NCI-H774 (cell line): ENCODE measurements around the gene RASSF4.

Experiments
- DNase-seq: peaks from one replicate; lab custom pipeline; 2025; lab: John Stamatoyannopoulos, UW

RASSF4 gene

DNA sequence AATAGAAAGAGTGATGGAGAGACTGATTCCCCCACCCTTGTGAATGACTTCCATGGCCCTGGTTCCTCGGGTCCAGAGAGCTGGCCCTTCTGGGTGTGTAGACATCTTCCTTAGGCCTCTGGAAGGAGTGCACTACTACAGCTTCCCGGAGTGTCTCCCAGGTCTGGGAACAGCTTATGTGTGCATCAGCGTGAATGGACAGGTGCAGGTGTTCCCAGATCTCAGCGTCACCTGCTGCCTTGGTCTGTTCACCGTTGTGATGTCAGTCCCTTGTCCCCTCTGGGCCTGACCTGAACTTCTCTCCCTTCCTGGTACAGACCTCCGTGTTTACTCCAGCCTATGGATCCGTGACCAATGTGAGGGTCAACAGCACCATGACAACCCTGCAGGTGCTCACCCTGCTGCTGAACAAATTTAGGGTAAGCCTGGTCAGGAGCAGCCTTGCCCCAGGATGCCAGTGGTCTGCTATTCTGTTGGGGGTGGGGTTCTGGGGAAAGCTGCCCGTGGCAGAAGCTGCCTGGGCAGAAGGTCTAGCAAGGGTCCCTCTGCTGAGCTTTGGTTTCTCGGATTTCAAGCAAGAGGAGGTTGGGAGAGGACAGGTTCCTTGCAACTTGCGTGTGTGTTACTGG lies 29.5 kb downstream of the RASSF4 start:
- DNase-seq, result no peak

GRCh38 chr10:44989597-44990301 lies 30.1 kb downstream of the RASSF4 start:
- no peak for DNase-seq

DNA sequence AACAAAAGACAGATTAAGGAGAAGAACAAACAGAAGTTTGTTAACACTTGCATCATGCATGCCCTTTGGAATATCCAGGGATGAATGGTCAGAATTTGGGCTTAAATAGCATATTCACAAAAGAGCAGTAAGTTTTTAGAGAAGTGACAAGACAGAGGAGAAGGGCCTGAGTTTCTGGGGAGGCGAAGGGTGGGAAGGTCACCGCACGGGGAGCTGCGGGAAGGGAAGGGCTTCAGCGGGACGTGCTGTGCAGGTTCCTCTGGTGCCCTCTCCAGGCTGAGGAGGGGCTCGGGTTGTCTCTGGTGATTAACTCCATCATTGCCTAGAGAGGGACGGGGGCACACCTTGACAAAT lies 30.7 kb downstream of the RASSF4 start:
- DNase-seq, result no peak

- no peak for DNase-seq
Observed at GRCh38 chr10:44990965-44991364, 31.4 kb downstream of the RASSF4 start.

- no peak for DNase-seq
Observed at GRCh38 chr10:44991571-44991970, 32.0 kb downstream of the RASSF4 start.

DNA sequence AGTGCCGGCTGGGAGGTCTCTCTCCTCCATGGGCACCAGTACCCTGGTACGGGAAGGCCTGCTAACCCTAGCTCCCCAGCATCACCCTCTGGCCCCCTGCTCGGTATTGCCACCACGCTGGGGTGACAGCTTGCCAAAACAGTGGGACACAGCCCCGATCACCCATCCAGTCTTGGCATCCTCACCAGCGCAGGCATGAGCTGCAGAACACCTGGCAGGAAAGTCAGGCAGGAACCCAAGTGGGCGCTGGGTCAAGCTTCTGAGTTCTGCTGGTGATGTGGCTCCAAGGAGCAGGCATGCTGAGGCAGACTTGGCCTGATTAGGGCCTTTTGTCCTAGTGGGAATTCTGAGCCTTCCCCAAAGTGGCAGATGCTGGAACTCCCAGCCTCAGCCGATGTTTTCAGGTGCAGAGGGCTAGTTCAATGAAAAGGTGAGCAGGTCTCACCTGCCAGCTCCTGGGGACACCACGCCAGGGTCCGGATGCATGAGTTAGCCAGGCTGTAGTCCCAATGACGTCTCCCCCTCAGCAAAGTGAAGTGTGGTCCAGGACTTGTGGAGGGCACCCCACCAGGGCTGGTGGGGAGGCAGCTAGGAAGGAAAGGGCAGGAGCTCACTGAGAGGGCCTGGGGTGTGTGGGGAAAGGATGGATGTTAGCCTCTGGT lies 32.6 kb downstream of the RASSF4 start:
- no peak for DNase-seq

- no peak for DNase-seq
Observed at GRCh38 chr10:44992732-44993225, 33.2 kb downstream of the RASSF4 start.

- peak; percentile 46 for DNase-seq
Observed at GRCh38 chr10:44993226-44993921, 33.8 kb downstream of the RASSF4 start.

DNA sequence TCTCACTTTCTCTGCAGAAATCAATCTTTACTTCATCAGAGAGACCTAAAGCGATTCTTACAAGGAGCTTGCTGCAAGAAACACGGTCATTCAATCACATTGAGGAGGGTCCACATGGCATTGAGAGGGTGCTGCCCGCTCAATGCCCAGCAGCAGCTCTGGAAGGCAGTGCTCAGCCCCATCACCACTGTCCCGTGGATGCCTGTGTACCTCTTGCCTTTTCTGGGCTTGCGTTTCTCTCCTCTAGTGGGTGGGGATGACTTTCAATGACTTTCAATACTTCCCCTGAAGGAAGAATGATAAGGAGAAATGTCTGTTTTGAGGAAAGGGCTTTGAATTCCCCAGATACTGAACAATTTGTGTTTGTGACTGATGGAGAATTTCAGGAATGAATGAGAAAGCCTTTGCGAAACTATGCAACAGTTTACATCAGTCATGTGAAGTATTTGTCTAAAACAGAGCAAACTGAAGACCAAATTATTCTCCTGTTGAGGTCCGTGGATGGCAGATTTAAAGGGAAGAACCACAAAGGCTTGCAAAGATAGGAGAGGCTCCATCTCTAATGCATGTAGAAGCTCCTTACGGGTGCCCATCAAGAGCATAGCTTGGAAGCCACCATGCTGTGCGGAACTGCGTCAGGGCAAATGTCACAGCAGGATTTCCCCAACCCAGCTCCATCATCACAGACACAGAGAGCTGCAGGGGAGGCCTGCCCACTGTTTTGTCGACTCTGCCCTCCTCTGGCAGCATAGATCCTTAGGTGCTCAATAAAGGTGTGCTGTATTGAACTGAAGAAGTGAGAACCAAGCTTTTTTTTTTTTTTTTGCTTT lies 34.5 kb downstream of the RASSF4 start:
- DNase-seq, result no peak

DNA sequence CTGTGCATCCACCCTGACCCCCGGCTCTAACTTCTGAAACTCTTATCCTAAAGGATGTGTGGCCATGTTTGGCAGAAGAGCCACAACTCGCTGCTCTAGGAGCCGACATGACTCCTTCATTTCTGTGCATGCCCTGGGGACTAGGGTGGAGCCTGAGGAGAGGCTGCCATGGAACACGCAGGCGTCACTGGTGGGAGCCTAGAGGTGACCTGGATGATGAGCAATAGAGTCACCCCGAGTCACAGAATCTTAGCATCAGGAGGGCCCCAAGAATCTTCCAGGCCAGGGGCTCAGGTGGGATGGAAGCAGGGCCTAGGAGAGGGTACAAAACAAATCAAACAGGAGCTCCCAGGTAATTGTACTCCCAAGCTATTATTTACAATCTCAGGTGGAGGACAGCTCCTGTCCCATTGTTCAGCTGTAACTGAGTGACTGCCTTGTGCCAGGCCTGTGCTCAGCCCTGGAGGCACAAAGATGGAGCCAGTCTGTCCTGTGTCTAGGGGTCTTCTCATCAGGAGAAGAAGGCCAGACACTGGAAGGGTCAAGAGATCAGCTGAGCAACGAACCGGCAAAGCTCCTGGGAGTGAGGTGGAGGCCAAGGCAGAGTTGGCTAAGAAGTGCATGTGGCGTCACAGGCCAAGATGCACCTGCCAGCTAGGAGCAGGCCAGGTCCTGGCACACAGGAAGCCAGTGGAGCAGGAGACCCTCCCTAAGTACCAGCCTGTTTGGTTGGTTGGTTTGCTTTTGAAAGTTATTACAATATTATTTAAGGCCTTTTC lies 35.3 kb downstream of the RASSF4 start:
- DNase-seq, result no peak

DNA sequence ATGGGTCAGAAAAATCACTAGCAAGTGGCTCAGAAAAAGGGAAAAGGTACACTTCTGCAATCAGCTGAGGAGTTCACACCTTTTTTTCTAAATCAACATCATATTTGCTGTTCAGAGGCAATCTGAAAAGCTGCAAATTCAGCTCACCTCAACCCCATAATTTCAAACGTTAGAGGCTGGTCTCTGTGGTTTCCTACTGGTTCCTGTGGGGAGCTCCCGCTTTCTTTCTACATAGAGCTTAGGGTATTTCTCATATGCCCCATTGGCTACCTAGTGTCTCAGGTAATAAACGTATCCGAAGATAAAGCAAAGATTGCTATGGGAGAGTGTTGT lies 35.9 kb downstream of the RASSF4 start:
- no peak for DNase-seq

GRCh38 chr10:44995914-44996669 lies 36.5 kb downstream of the RASSF4 start:
- DNase-seq, result no peak

DNA sequence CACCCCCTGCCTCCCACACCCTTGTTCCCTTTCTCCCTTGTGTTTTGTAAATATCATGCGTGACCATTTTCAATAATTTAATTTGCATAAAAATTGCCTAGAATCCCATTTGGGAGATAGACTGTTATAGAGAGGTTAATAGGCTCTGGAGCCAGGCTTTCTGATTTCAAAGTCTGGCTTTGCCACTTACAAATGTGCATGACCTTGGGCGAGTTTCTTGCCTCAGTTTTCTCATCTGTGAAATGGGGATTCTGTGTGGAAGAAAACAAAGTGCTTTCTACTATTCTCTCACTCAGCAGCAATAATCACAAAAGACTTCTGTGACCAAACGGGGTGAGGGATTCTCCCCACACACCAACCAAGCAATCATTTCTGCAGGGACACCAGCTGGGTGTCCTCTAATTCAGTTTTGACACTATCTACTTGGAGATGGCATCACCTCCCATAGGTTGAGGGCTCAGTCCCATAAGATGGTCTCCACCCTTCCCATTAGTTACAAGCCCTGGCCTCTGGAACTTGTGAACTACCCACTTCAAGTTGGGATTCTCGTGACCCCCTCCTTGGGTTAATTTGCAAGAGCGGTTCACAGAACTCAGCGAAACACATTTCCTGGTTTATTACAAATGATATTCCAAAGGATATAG lies 37.6 kb downstream of the RASSF4 start:
- no peak for DNase-seq

DNA sequence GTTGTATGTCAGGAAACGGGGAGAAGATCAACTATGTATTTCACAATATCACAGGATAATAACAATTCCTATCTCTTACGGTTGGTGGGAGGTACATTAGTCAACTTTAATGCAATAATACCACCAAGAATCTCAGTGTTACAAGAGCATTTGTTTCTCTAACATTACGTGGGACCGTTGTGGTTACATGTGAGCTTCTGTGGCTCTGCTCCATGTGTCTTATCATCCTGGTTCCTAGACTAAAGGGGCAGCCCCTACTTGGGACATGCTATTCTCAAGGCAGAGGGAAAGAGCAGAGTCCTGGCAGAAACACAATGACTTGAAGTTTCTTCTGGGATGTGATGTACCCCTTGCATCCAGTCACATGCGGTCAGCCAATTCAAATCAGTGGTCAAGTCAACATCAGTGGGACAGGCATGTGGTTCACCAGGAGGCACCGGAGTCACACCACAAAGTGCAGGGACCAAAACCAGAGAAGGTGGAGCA lies 38.6 kb downstream of the RASSF4 start:
- no peak for DNase-seq

- no peak for DNase-seq
Observed at GRCh38 chr10:45000138-45000751, 40.6 kb downstream of the RASSF4 start.

DNA sequence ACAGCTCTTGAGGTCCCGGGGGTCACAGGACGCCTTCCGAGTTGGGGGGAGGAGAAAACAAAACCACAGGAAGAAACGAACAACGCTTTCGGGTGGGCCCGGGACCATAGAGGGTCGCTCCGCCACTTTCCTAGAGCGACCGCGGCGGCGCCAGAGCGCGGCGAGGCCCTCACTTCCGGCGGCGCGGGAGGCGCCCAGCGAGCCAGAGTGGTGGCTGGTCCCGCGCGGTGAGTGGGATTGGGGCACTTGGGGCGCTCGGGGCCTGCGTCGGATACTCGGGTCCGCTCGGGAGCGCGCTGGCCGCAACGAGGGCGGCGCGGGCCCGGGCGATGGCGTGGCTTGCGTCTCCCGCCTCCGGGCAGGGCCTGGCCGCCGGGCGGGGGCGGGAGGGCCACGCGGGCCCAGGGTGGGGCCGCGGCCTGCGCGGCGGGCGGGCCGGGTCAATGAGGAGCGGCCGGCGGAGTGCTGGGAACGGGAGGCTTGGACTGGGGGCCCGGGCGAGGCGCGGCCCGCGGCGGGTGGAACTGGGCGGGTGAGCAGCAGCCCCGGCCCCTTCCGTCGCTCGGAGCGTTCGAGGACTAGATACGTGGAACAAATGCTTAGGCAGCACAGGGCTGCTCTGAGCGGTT lies 41.3 kb downstream of the RASSF4 start, which contains the start of gene ZNF22:
TSS of gene ZNF22 (plus strand) at position 172 of the 629 bp plus-strand sequence. CDS start 2,446 bp downstream, outside the sequence.
- DNase-seq, result peak; percentile 65

- DNase-seq, result no peak
Observed at GRCh38 chr10:45001381-45002148, 42.0 kb downstream of the RASSF4 start.
